H9 (cell line): ENCODE measurements around the gene CSHL1. TPM values are rescaled to one million over a fixed set of nuclear protein-coding genes. Genes with fewer than 3 reads are reported as not detected.

Experiments used
- DNase-seq: peaks from one replicate; pipeline ENCODE4 v3.0.0-alpha.2; 2017
- H2AFZ ChIP-seq: one replicate; pipeline ENCODE4 v1.6.1; 2013; ENCODE audit warnings: mild to moderate bottlenecking, low read length, control low read depth, moderate library complexity
- H2AK5ac ChIP-seq: 2 replicates; pipeline ENCODE4 v1.6.1; 2013; ENCODE audit warnings: low read length, control low read depth, mixed read lengths; ENCODE audit not compliant: insufficient read length
- H2BK120ac ChIP-seq: one replicate; pipeline ENCODE4 v1.6.1; 2013; ENCODE audit warnings: low read depth, mild to moderate bottlenecking, low read length, control low read depth, inconsistent platforms; ENCODE audit not compliant: poor library complexity, severe bottlenecking
- H2BK12ac ChIP-seq: 2 replicates; pipeline ENCODE4 v1.6.1; 2013; ENCODE audit warnings: low read length, control low read depth, mixed read lengths, low read depth; ENCODE audit not compliant: insufficient read length
- H2BK15ac ChIP-seq: 2 replicates; pipeline ENCODE4 v1.6.1; 2013; ENCODE audit warnings: low read depth, low read length, control low read depth
- H2BK20ac ChIP-seq: one replicate; pipeline ENCODE4 v1.6.1; 2013; ENCODE audit warnings: low read depth, mild to moderate bottlenecking, low read length, control low read depth, inconsistent platforms; ENCODE audit not compliant: poor library complexity, severe bottlenecking
- H2BK5ac ChIP-seq: 2 replicates; pipeline ENCODE4 v1.6.1; 2013; ENCODE audit warnings: low read length, control low read depth, mixed read lengths; ENCODE audit not compliant: insufficient read length
- H3K14ac ChIP-seq: 2 replicates; pipeline ENCODE4 v1.6.1; 2013; ENCODE audit warnings: low read length, control low read depth; ENCODE audit not compliant: insufficient read depth
- H3K18ac ChIP-seq: 2 replicates; pipeline ENCODE4 v1.6.1; 2013; ENCODE audit warnings: low read depth, mild to moderate bottlenecking, mixed read lengths, low read length, control low read depth; ENCODE audit not compliant: insufficient read length
- H3K23ac ChIP-seq: 2 replicates; pipeline ENCODE4 v1.6.1; 2013; ENCODE audit warnings: low read length, control low read depth, mixed read lengths, low read depth; ENCODE audit not compliant: insufficient read length
- H3K23me2 ChIP-seq: 2 replicates; pipeline ENCODE4 v1.6.1; 2013; ENCODE audit warnings: low read depth, mild to moderate bottlenecking, mixed read lengths, low read length, control low read depth; ENCODE audit not compliant: insufficient read length, poor library complexity, severe bottlenecking
- H3K27ac ChIP-seq: 2 replicates; pipeline ENCODE4 v1.5.1; 2013; ENCODE audit warnings: low read length, control low read depth, mixed read lengths, low read depth; ENCODE audit not compliant: insufficient read length
- H3K27me3 ChIP-seq: 2 replicates; pipeline ENCODE4 v1.6.1; 2013; ENCODE audit warnings: low read length, control low read depth, inconsistent platforms; ENCODE audit not compliant: insufficient read depth
- H3K4ac ChIP-seq: 2 replicates; pipeline ENCODE4 v1.6.1; 2013; ENCODE audit warnings: low read depth, mild to moderate bottlenecking, control low read depth, inconsistent platforms, low read length, moderate library complexity
- H3K4me1 ChIP-seq: 2 replicates; pipeline ENCODE4 v1.6.1; 2013; ENCODE audit warnings: low read length, control low read depth, inconsistent platforms; ENCODE audit not compliant: insufficient read depth
- H3K4me2 ChIP-seq: 2 replicates; pipeline ENCODE4 v1.6.1; 2013; ENCODE audit warnings: low read length, control low read depth, mixed read lengths; ENCODE audit not compliant: insufficient read length, insufficient read depth
- H3K56ac ChIP-seq: 2 replicates; pipeline ENCODE4 v1.6.1; 2013; ENCODE audit warnings: low read depth, mild to moderate bottlenecking, mixed read lengths, low read length, control low read depth; ENCODE audit not compliant: insufficient read length
- H3K79me1 ChIP-seq: 2 replicates; pipeline ENCODE4 v1.6.1; 2013; ENCODE audit warnings: low read depth, mild to moderate bottlenecking, moderate library complexity, low read length, control low read depth, inconsistent platforms; ENCODE audit not compliant: insufficient read depth, poor library complexity, severe bottlenecking
- H3K79me2 ChIP-seq: 2 replicates; pipeline ENCODE4 v1.6.1; 2013; ENCODE audit warnings: low read length, control low read depth, inconsistent platforms; ENCODE audit not compliant: insufficient read depth
- H3K9ac ChIP-seq: 2 replicates; pipeline ENCODE4 v1.6.1; 2013; ENCODE audit warnings: low read length, control low read depth, mixed read lengths; ENCODE audit not compliant: insufficient read length; ENCODE audit errors: extremely low read depth
- H3K9me3 ChIP-seq: one replicate; pipeline ENCODE4 v1.6.1; 2013; ENCODE audit warnings: low read depth, low read length, inconsistent platforms; ENCODE audit not compliant: control insufficient read depth
- H3T11ph ChIP-seq: one replicate; pipeline ENCODE4 v1.6.1; 2013; ENCODE audit warnings: mild to moderate bottlenecking, low read length, control low read depth, inconsistent platforms
- H4K20me1 ChIP-seq: one replicate; pipeline ENCODE4 v1.6.1; 2013; ENCODE audit not compliant: control insufficient read depth, insufficient read length, insufficient read depth
- H4K5ac ChIP-seq: 2 replicates; pipeline ENCODE4 v1.6.1; 2013; ENCODE audit warnings: low read depth, mild to moderate bottlenecking, mixed read lengths, low read length, control low read depth; ENCODE audit not compliant: insufficient read length
- H4K8ac ChIP-seq: replicated peaks from 2 replicates; pipeline ENCODE4 v1.6.1; 2013; ENCODE audit warnings: low read length, control low read depth, mixed read lengths, low read depth; ENCODE audit not compliant: insufficient read length
- H4K91ac ChIP-seq: 2 replicates; pipeline ENCODE4 v1.6.1; 2013; ENCODE audit warnings: low read depth, mild to moderate bottlenecking, moderate library complexity, mixed read lengths, low read length, control low read depth; ENCODE audit not compliant: insufficient read length
- H3K27ac Mint-ChIP-seq, 3 experiments: 2 replicates in 2 of 3; 3 replicates in 1 of 3; pipeline ENCODE4 v1.8.0; 2020 to 2021; ENCODE audit warnings: mixed read lengths in 3 of 3, mild to moderate bottlenecking in 1 of 3, moderate library complexity in 1 of 3
- H3K27me3 Mint-ChIP-seq: 2 replicates; pipeline ENCODE4 v1.8.0; 2021; ENCODE audit warnings: low read depth, mild to moderate bottlenecking, moderate library complexity, mixed read lengths
- H3K36me3 Mint-ChIP-seq, 3 experiments: 2 replicates in 2 of 3; 3 replicates in 1 of 3; pipeline ENCODE4 v1.8.0; 2020 to 2021; ENCODE audit warnings: low read depth in 3 of 3, mixed read lengths in 3 of 3; ENCODE audit not compliant: insufficient read depth in 1 of 3
- H3K4me1 Mint-ChIP-seq, 2 experiments: 2 replicates each; pipeline ENCODE4 v1.8.0; 2020; ENCODE audit warnings: mixed read lengths in 2 of 2
- H3K4me3 Mint-ChIP-seq, 2 experiments: 2 replicates in 1 of 2; 3 replicates in 1 of 2; pipeline ENCODE4 v1.8.0; 2020 to 2021; ENCODE audit warnings: mild to moderate bottlenecking in 2 of 2, mixed read lengths in 2 of 2, moderate library complexity in 1 of 2
- H3K9me3 Mint-ChIP-seq, 2 experiments: 2 replicates in 1 of 2; 3 replicates in 1 of 2; pipeline ENCODE4 v1.8.0; 2020; ENCODE audit warnings: mild to moderate bottlenecking in 2 of 2, mixed read lengths in 2 of 2, moderate library complexity in 1 of 2
- CTCF ChIP-seq: fragments of 200-600 bp; sonication (generic); conservative IDR thresholded peaks from 3 replicates; pipeline ENCODE4 v1.8.0; 2021; ENCODE audit warnings: antibody characterized with exemption, mild to moderate bottlenecking
- WGBS: extraction: QIAGEN DNeasy Blood & Tissue Kit; methylation state at CpG from one replicate; pipeline ENCODE4 v1.1.7; 2013; ENCODE audit warnings: missing lambda C conversion rate, low lambda C conversion rate, mixed read lengths; ENCODE audit not compliant: insufficient read length; ENCODE audit errors: extremely low coverage; 5-methylcytosine and 5-hydroxymethylcytosine counted together
- total RNA-seq: library from RNA; stranded (reverse); gene quantifications from 2 replicates; pipeline ENCODE4 v1.2.1, GENCODE V29; 2021

CSHL1 gene
- total RNA-seq, 1 experiment from 2014 or later, result not detected

- H3K36me3 Mint-ChIP-seq, result peaks cover 9 to 26% (median 11%) of the 10 kb centered on the region in 3 experiments; a peak in 6 of 7 replicates
- H3K9ac ChIP-seq, result no peak overlapping the region
- no peak overlapping the region for H3T11ph ChIP-seq
- no peak overlapping the region for H3K27ac Mint-ChIP-seq
- no peak overlapping the region for H2AK5ac ChIP-seq
- H3K4me1 ChIP-seq, result no peaks in the 10 kb centered on the region
- no peak overlapping the region for H2BK5ac ChIP-seq
- no peaks in the 10 kb centered on the region for H3K9me3 ChIP-seq
- no peak overlapping the region for H3K18ac ChIP-seq
- H3K79me1 ChIP-seq, result no peaks in the 10 kb centered on the region
- H4K20me1 ChIP-seq, result no peaks in the 10 kb centered on the region
- H3K4ac ChIP-seq, result no peak overlapping the region
- no peak overlapping the region for H2BK15ac ChIP-seq
- no peak overlapping the region for H3K14ac ChIP-seq
- H3K4me3 Mint-ChIP-seq, result no peak overlapping the region
- H3K27me3 Mint-ChIP-seq, result peaks cover 3% of the 10 kb centered on the region; the same call in 1 of the 2 replicates
- H3K27ac ChIP-seq, result no peak overlapping the region
- H4K5ac ChIP-seq, result no peak overlapping the region
- peaks cover 2 to 6% of the 10 kb centered on the region in 2 experiments; a peak in 2 of 4 replicates for H3K4me1 Mint-ChIP-seq
- H3K79me2 ChIP-seq, result no peaks in the 10 kb centered on the region
- H3K56ac ChIP-seq, result no peak overlapping the region
- no peak for TF ChIP-seq CTCF
- H4K91ac ChIP-seq, result no peak overlapping the region
- H2BK12ac ChIP-seq, result no peak overlapping the region
- no peak overlapping the region for H3K23ac ChIP-seq
- H2BK120ac ChIP-seq, result no peak overlapping the region
- DNase-seq, result no peak
- no peak overlapping the region for H4K8ac ChIP-seq
- H3K27me3 ChIP-seq, result no peaks in the 10 kb centered on the region
- no peaks in the 10 kb centered on the region for H3K23me2 ChIP-seq
- no peak overlapping the region for H2AFZ ChIP-seq
- H3K4me2 ChIP-seq, result no peak overlapping the region
- WGBS, result no CpG with 5 or more reads among the region's 24 CpGs
- H2BK20ac ChIP-seq, result no peak overlapping the region
- no peaks in the 10 kb centered on the region for H3K9me3 Mint-ChIP-seq
Observed at GRCh38 chr17:63944736-63945499, 33.9 kb upstream of the CSHL1 start.
